K562 (cell line): ENCODE data around the gene KIF12.

ENCODE experiments used
- BHLHE40 ChIP-seq: IDR thresholded peaks from 2 replicates; pipeline ENCODE4 v1.6.1; 2011; ENCODE audit warnings: low read length, improper control_type of control experiment
- CAMTA2 ChIP-seq: fragments of 250-450 bp; sonication (Bioruptor Pico); conservative IDR thresholded peaks from 2 replicates; pipeline ENCODE4 v1.5.1; 2022
- COPS2 ChIP-seq: fragments of 450-650 bp; conservative IDR thresholded peaks from 2 replicates; pipeline ENCODE4 v1.6.1; 2016; ENCODE audit warnings: mild to moderate bottlenecking, moderate library complexity
- CTBP1 ChIP-seq: fragments of 450-650 bp; IDR thresholded peaks from 2 replicates; pipeline ENCODE4 v1.6.1; 2016; ENCODE audit warnings: borderline replicate concordance
- MEF2A ChIP-seq: IDR thresholded peaks from 2 replicates; pipeline ENCODE4 v1.6.1; 2011; ENCODE audit warnings: low read depth, mild to moderate bottlenecking, low read length, moderate library complexity; ENCODE audit not compliant: control insufficient read depth
- REST ChIP-seq, 2 experiments: fragments of 450-650 bp; formaldehyde crosslinking in 1 of 2; IDR thresholded peaks; 2 replicates each; pipeline versions ENCODE4 v1.4.0 to v1.6.1; 2014 to 2020; ENCODE audit warnings: mild to moderate bottlenecking in 2 of 2, borderline replicate concordance in 1 of 2, low read depth in 1 of 2
- TCFL5 ChIP-seq: fragments of 250-450 bp; sonication (Bioruptor Pico); conservative IDR thresholded peaks from 2 replicates; pipeline ENCODE4 v1.6.1; 2021; ENCODE audit warnings: mild to moderate bottlenecking, moderate library complexity, matching md5 sums
- USF2 ChIP-seq: sonication (generic); formaldehyde crosslinking; IDR thresholded peaks from 2 replicates; pipeline ENCODE4 v1.5.0; 2020; ENCODE audit warnings: missing genetic modification reagents
- ZBTB49 ChIP-seq: sonication (generic); formaldehyde crosslinking; IDR thresholded peaks from 2 replicates; pipeline ENCODE4 v1.8.0; 2022; ENCODE audit warnings: missing genetic modification reagents, mild to moderate bottlenecking, borderline replicate concordance
- ZNF274 ChIP-seq: IDR thresholded peaks from 2 replicates; pipeline ENCODE4 v1.6.1; 2011; ENCODE audit warnings: low read depth, mild to moderate bottlenecking, low read length, moderate library complexity, borderline replicate concordance

GRCh38 chr9:114132550-114132918 lies 33.4 kb upstream of the KIF12 start:
- TF ChIP-seq REST (IDR thresholded peaks at IDR 0.05; ENCODE audit: borderline replicate concordance) (no peak), REST (CRISPR knock-in tag; IDR thresholded peaks at IDR 0.05; ENCODE audit: low read depth) (no peak), MEF2A (no peak), CAMTA2 (CRISPR knock-in tag) (no peak), BHLHE40 (no peak), TCFL5 (CRISPR knock-in tag) (no peak), COPS2 (no peak), ZBTB49 (CRISPR knock-in tag) (no peak), USF2 (CRISPR knock-in tag) (no peak), ZNF274 (no peak), CTBP1 (no peak)
